K562 (cell line): ENCODE results near the gene CST6. TPM values are rescaled to one million over a fixed set of nuclear protein-coding genes. Genes with fewer than 3 reads are reported as not detected.

Experiments
- BHLHE40 ChIP-seq: IDR thresholded peaks from 2 replicates; pipeline ENCODE4 v1.6.1; 2011; ENCODE audit warnings: low read length, improper control_type of control experiment
- GABPB2 ChIP-seq: fragments of 250-450 bp; sonication (Bioruptor Pico); conservative IDR thresholded peaks from 2 replicates; pipeline ENCODE4 v1.5.1; 2021; ENCODE audit warnings: mild to moderate bottlenecking
- HDAC2 ChIP-seq: fragments of 450-650 bp; IDR thresholded peaks from 2 replicates; pipeline ENCODE4 v1.6.1; 2016; ENCODE audit warnings: mild to moderate bottlenecking
- HDGF ChIP-seq: fragments of 450-650 bp; IDR thresholded peaks from 2 replicates; pipeline ENCODE4 v1.6.1; 2016
- KLF13 ChIP-seq: fragments of 450-650 bp; IDR thresholded peaks from 2 replicates; pipeline ENCODE4 v1.6.1; 2016; ENCODE audit warnings: missing genetic modification characterization, low read depth, mild to moderate bottlenecking, missing compliant biosample characterization, moderate library complexity, borderline replicate concordance
- MAZ ChIP-seq, 2 experiments: fragments of 450-650 bp in 1 of 2; sonication (generic) in 1 of 2; formaldehyde crosslinking; IDR thresholded peaks in 1 of 2; conservative IDR thresholded peaks in 1 of 2; 2 replicates each; pipeline versions ENCODE4 v1.4.0 to v1.5.0; 2020; ENCODE audit warnings: mild to moderate bottlenecking in 1 of 2, missing genetic modification reagents in 1 of 2
- MTA2 ChIP-seq: fragments of 450-650 bp; IDR thresholded peaks from 2 replicates; pipeline ENCODE4 v1.6.1; 2016; ENCODE audit warnings: low read depth
- MTF1 ChIP-seq: fragments of 250-450 bp; sonication (Bioruptor Pico); IDR thresholded peaks from 2 replicates; pipeline ENCODE4 v1.9.0; 2021; ENCODE audit warnings: moderate library complexity, mild to moderate bottlenecking, inconsistent platforms, borderline replicate concordance
- NBN ChIP-seq: fragments of 450-650 bp; IDR thresholded peaks from 2 replicates; pipeline ENCODE4 v1.6.1; 2016; ENCODE audit warnings: low read depth, mild to moderate bottlenecking
- RBBP5 ChIP-seq: fragments of 200-600 bp; sonication (generic); IDR thresholded peaks from 2 replicates; pipeline ENCODE4 v1.6.1; 2012; ENCODE audit warnings: borderline replicate concordance, mild to moderate bottlenecking, low read length, control low read depth, inconsistent platforms; ENCODE audit not compliant: insufficient read depth, poor library complexity, severe bottlenecking
- RBM25 ChIP-seq: fragments of 200-400 bp; formaldehyde crosslinking; IDR thresholded peaks from 2 replicates; pipeline ENCODE4 v1.6.1; 2018; ENCODE audit warnings: low read length, low read depth, moderate library complexity; ENCODE audit not compliant: severe bottlenecking
- RFX1 ChIP-seq: fragments of 450-650 bp; IDR thresholded peaks from 2 replicates; pipeline ENCODE4 v1.6.1; 2016; ENCODE audit warnings: mild to moderate bottlenecking, moderate library complexity
- SP2 ChIP-seq: IDR thresholded peaks from 2 replicates; pipeline ENCODE4 v1.6.1; 2011; ENCODE audit warnings: mild to moderate bottlenecking, low read depth, low read length, moderate library complexity; ENCODE audit not compliant: poor library complexity, severe bottlenecking; ENCODE audit errors: extremely low read depth
- SRF ChIP-seq, 2 experiments: fragments of 250-450, 450-650 bp in 1 of 2; sonication (Bioruptor Pico) in 1 of 2; sonication (generic) in 1 of 2; formaldehyde crosslinking; IDR thresholded peaks; 2 replicates each; pipeline versions ENCODE4 v1.5.0 to v1.5.1; 2020 to 2022; ENCODE audit warnings: mild to moderate bottlenecking in 1 of 2, missing genetic modification reagents in 1 of 2
- SRSF1 ChIP-seq: fragments of 200-400 bp; formaldehyde crosslinking; IDR thresholded peaks from 2 replicates; pipeline ENCODE4 v1.6.1; 2017; ENCODE audit warnings: mild to moderate bottlenecking, low read depth, low read length, moderate library complexity
- TBP ChIP-seq: optimal IDR thresholded peaks from 2 replicates; pipeline ENCODE3; 2011; ENCODE audit warnings: low read depth, low read length, improper control_type of control experiment
- ZBTB7A ChIP-seq: IDR thresholded peaks from 2 replicates; pipeline ENCODE4 v1.6.1; 2011; ENCODE audit warnings: low read depth, mild to moderate bottlenecking, low read length, moderate library complexity, borderline replicate concordance; ENCODE audit not compliant: control insufficient read depth
- ZKSCAN8 ChIP-seq: fragments of 200-800 bp; sonication (Bioruptor generic); IDR thresholded peaks from 2 replicates; pipeline ENCODE4 v1.6.1; 2016; ENCODE audit warnings: missing genetic modification characterization, missing compliant biosample characterization
- ZNF184 ChIP-seq: sonication (generic); formaldehyde crosslinking; IDR thresholded peaks from 2 replicates; pipeline ENCODE4 v1.5.0; 2020; ENCODE audit warnings: missing genetic modification reagents
- ZNF347 ChIP-seq: fragments of 450-650 bp; formaldehyde crosslinking; IDR thresholded peaks from 2 replicates; pipeline ENCODE4 v1.4.0; 2020; ENCODE audit warnings: low read depth, mild to moderate bottlenecking, moderate library complexity
- ZNF699 ChIP-seq: fragments of 250-450 bp; sonication (Bioruptor Pico); IDR thresholded peaks from 2 replicates; pipeline ENCODE4 v1.8.0; 2021; ENCODE audit warnings: mild to moderate bottlenecking, moderate library complexity; ENCODE audit not compliant: insufficient replicate concordance
- polyA plus RNA-seq, 8 experiments: library from polyadenylated mRNA; depleted of rRNA in 4 of 8; stranded (reverse) in 5 of 8; unstranded in 3 of 8; fragments of >200 nt; fragmentation: Nextera tagmentation in 2 of 8; fragmentation: Illumina TruSeq in 1 of 8; extraction: Ambion mirVana in 2 of 8; extraction: Trizol in 1 of 8; gene quantifications; 2 replicates each; pipeline versions ENCODE4 v1.2.1 to v1.2.3, GENCODE V29; 2011 to 2014; ENCODE audit warnings: inconsistent platforms in 1 of 8, missing spikeins in 1 of 8
- total RNA-seq, 7 experiments: library from RNA; depleted of rRNA in 6 of 7; stranded (reverse); fragments of >200 nt in 6 of 7; fragmentation: Illumina TruSeq in 2 of 7; extraction: Trizol in 2 of 7; gene quantifications; 2 replicates each; pipeline versions ENCODE4 v1.2.1 to v1.2.3, GENCODE V29; 2011 to 2021; ENCODE audit warnings: low replicate concordance in 1 of 7
- TF ChIP-seq, protein P1 (sequence below): fragments of 250-450 bp; sonication (Bioruptor Pico); IDR thresholded peaks from 2 replicates; pipeline ENCODE4 v1.4.0; 2020; ENCODE audit warnings: borderline replicate concordance
- TF ChIP-seq, protein P2 (sequence below): fragments of 250-450 bp; sonication (Bioruptor Pico); IDR thresholded peaks from 2 replicates; pipeline ENCODE4 v1.8.0; 2021; ENCODE audit warnings: mild to moderate bottlenecking, moderate library complexity
- TF ChIP-seq, protein P3 (sequence below): fragments of 250-450 bp; sonication (Bioruptor Pico); IDR thresholded peaks from 2 replicates; pipeline ENCODE4 v1.4.0; 2020; ENCODE audit warnings: mild to moderate bottlenecking, moderate library complexity
- TF ChIP-seq, protein P4 (sequence below): fragments of 250-450 bp; sonication (Bioruptor Pico); IDR thresholded peaks from 2 replicates; pipeline ENCODE4 v1.8.0; 2022; ENCODE audit warnings: moderate library complexity, mild to moderate bottlenecking, inconsistent platforms

The CST6 gene
- total and polyA plus RNA-seq, 9 of the 15 experiments (the other 6 are each of a cell fraction or from before 2014, with no cell fraction given): not detected

DNA sequence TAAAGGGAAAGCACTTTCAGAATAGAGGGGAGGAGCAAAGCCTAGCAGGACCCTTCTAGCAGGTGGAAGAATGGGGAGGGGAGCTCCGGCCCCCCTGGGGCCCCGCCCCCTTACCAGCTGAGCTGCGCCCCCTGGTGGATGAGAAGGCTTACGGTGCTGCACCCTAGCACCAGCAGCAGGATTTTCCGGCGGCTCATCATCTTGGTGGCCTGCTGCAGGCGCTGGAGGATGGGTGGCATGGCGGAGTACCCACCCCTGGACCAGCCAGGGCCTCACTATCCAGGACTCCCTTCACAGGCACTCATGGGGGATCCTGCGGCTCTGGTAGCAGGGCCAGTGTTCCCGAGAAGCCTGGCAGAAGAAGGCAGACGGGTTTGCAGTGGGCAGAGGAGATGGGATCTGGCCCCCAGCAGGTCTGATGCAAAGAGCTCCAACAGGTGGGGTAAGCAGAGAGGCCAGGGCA, 33.4 kb downstream of the CST6 start (continued):
- TF ChIP-seq RBM25: no peak
- 0 out of 4 replicates have a peak, but pooled peaks of 1 of the 2 experiments have one; percentile 65 for TF ChIP-seq SRF (CRISPR knock-in tag; IDR thresholded peaks at IDR 0.05)
- TF ChIP-seq, protein P1, sequence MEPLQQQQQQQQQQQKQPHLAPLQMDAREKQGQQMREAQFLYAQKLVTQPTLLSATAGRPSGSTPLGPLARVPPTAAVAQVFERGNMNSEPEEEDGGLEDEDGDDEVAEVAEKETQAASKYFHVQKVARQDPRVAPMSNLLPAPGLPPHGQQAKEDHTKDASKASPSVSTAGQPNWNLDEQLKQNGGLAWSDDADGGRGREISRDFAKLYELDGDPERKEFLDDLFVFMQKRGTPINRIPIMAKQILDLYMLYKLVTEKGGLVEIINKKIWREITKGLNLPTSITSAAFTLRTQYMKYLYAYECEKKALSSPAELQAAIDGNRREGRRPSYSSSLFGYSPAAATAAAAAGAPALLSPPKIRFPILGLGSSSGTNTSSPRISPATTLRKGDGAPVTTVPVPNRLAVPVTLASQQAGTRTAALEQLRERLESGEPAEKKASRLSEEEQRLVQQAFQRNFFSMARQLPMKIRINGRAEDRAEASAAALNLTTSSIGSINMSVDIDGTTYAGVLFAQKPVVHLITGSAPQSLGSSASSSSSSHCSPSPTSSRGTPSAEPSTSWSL (CRISPR knock-in tag): no peak
- TF ChIP-seq, protein P2, sequence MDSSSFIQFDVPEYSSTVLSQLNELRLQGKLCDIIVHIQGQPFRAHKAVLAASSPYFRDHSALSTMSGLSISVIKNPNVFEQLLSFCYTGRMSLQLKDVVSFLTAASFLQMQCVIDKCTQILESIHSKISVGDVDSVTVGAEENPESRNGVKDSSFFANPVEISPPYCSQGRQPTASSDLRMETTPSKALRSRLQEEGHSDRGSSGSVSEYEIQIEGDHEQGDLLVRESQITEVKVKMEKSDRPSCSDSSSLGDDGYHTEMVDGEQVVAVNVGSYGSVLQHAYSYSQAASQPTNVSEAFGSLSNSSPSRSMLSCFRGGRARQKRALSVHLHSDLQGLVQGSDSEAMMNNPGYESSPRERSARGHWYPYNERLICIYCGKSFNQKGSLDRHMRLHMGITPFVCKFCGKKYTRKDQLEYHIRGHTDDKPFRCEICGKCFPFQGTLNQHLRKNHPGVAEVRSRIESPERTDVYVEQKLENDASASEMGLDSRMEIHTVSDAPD (CRISPR knock-in tag): no peak
- peak; percentile 40 for TF ChIP-seq RBBP5
- no peak for TF ChIP-seq MTF1
- no peak for TF ChIP-seq SRSF1
- TF ChIP-seq HDAC2: no peak
- no peak for TF ChIP-seq MTA2
- TF ChIP-seq BHLHE40: no peak
- TF ChIP-seq HDGF: no peak
- no peak for TF ChIP-seq ZNF347 (CRISPR knock-in tag)
- TF ChIP-seq MAZ (CRISPR knock-in tag; conservative IDR thresholded peaks at IDR 0.05 in 1 of 2, IDR thresholded peaks at IDR 0.05 in 1 of 2): peak; percentile 68 to 96
- no peak for TF ChIP-seq RFX1
- TF ChIP-seq, protein P3, sequence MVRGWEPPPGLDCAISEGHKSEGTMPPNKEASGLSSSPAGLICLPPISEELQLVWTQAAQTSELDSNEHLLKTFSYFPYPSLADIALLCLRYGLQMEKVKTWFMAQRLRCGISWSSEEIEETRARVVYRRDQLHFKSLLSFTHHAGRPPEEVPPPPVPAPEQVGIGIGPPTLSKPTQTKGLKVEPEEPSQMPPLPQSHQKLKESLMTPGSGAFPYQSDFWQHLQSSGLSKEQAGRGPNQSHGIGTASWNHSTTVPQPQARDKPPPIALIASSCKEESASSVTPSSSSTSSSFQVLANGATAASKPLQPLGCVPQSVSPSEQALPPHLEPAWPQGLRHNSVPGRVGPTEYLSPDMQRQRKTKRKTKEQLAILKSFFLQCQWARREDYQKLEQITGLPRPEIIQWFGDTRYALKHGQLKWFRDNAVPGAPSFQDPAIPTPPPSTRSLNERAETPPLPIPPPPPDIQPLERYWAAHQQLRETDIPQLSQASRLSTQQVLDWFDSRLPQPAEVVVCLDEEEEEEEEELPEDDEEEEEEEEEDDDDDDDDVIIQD: no peak
- TF ChIP-seq ZNF699: no peak
- TF ChIP-seq, protein P4, sequence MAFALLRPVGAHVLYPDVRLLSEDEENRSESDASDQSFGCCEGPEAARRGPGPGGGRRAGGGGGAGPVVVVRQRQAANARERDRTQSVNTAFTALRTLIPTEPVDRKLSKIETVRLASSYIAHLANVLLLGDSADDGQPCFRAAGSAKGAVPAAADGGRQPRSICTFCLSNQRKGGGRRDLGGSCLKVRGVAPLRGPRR (CRISPR knock-in tag): no peak
- TF ChIP-seq KLF13 (tag): peak; percentile 97
- TF ChIP-seq ZNF184: no peak
- TF ChIP-seq SP2: no peak
- TF ChIP-seq TBP: no peak
- TF ChIP-seq ZKSCAN8 (CRISPR knock-in tag): no peak
- TF ChIP-seq NBN: no peak
- TF ChIP-seq ZBTB7A: peak; percentile 76
- no peak for TF ChIP-seq GABPB2 (CRISPR knock-in tag)
